ENCODE results near the gene MYO7A.

The MYO7A gene

DNA sequence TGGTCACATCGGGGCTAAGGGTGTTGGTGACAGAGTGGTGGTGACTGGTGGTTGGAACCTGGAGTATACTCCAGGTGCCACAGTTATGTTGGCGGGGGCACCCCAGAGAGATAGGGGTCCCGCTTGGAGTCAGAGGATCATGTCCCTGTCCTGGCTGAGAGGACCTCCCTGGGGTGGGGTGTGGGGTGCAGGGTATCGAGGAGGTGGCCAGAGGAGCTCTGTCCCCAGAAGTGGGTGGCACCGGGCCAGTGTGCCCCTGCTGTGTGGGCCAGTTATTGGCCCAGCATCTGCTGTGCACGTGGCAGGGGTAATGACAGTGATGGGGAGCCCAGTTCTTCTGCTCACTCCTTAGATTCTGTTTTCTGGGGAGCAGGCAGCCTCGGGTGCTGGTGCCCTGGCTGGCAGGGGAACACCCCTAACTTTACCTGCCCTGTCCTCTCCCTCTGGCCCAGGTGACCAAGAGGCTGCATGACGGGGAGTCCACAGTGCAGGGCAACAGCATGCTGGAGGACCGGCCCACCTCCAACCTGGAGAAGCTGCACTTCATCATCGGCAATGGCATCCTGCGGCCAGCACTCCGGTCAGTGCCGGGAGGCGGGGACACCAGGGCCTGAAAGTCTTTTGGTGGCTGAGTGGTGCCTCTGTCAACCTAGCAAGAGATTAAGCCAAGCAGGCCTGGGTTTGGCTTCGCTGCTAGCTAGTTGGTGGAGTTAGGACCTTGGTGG lies 56.3 kb downstream of the MYO7A start:
- DNase-seq (ENCODE audit: low read depth in 3 of 3), result no peak

- no peak for DNase-seq (ENCODE audit: low read depth in 3 of 3)
Observed at GRCh38 chr11:77186302-77186701, 58.3 kb downstream of the MYO7A start.

- no peak for DNase-seq (ENCODE audit: low read depth in 3 of 3)
Observed at GRCh38 chr11:77187111-77187750, 59.2 kb downstream of the MYO7A start.

DNA sequence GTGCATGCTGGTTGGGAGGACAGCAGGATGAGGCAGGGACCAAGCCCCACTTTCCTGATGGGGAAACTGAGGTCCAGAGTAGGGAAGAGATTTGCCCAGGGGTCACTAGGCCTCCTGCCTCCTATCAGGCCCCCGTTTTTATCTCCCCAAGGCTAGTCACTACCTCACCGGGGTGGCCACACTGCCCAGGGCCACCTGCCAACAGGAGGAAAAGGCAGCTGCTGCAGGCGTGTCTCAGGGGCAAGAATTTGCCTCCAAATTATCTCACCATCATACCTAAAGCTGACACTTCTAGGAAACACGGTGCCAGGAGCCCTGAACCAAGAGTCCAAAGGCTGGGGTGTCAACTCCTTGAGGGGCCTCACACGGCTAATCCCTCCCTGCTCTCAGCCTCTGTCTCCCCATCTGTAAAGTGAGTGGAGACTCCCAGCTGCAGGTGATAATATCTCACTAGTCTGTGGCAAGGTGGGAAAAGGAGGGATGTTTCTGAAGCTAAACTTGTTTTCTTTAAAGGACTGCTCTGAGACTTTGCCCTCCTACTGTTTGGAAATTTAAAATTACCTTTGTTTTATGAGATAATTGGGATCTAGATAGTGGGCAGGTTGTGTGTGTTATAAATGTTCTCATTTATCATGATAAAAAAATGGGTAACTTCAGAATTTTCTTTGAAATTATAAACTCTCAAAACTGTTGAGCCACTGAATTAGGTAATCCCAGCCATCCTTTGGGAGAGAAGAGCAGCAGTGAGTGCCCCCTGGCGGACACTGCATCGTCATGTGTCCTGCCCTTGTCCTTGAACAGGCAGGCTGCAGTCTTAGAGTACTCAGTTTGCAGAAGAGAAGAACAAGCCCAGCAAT lies 60.0 kb downstream of the MYO7A start:
- peak; percentile 31 to 72 (median 38) for DNase-seq (ENCODE audit: low read depth in 3 of 3)

- no peak for DNase-seq (ENCODE audit: low read depth in 3 of 3)
Observed at GRCh38 chr11:77188633-77189491, 60.8 kb downstream of the MYO7A start.

- DNase-seq (ENCODE audit: low read depth in 3 of 3), result no peak
Observed at GRCh38 chr11:77189588-77190210, 61.7 kb downstream of the MYO7A start.

DNA sequence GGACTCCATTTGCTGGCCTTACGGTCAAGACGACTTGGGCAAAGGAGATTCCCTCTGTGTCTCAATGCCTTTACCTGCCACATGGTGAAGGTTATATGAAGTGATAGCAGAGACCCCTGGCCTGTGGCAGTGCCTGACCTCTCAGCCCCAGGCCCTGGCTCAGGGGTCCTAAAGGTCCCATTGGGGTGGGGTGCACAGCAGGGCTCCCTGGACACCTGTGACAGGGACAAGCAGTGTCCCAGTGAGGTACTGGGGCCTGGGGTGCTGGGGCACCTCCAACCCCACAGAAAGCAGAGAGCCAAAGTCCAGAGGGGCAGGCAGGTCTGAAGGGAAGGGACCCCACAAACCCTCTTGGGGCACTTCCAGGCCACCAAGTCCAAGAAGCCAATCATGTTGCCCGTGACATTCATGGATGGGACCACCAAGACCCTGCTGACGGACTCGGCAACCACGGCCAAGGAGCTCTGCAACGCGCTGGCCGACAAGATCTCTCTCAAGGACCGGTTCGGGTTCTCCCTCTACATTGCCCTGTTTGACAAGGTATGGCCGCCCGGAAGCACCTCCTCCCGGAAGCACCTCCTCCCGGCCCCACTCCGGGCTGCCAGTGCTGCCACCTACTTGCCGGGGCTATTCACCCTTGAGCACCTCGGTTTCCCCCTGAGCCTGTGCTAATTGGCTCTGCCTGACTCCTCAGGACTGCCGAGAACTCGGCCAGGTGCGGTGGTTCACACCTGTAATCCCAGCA lies 62.5 kb downstream of the MYO7A start:
- DNase-seq (ENCODE audit: low read depth in 3 of 3), result no peak

GRCh38 chr11:77191429-77191822 lies 63.4 kb downstream of the MYO7A start:
- no peak for DNase-seq (ENCODE audit: low read depth in 3 of 3)

- DNase-seq (ENCODE audit: low read depth in 3 of 3), result peak; percentile 17 to 63 (median 27)
Observed at GRCh38 chr11:77191823-77192495, 63.9 kb downstream of the MYO7A start.

GRCh38 chr11:77193167-77193566 lies 65.1 kb downstream of the MYO7A start:
- no peak for DNase-seq (ENCODE audit: low read depth in 3 of 3)

- DNase-seq (ENCODE audit: low read depth in 3 of 3), result no peak
Observed at GRCh38 chr11:77193911-77194830, 66.1 kb downstream of the MYO7A start.

DNA sequence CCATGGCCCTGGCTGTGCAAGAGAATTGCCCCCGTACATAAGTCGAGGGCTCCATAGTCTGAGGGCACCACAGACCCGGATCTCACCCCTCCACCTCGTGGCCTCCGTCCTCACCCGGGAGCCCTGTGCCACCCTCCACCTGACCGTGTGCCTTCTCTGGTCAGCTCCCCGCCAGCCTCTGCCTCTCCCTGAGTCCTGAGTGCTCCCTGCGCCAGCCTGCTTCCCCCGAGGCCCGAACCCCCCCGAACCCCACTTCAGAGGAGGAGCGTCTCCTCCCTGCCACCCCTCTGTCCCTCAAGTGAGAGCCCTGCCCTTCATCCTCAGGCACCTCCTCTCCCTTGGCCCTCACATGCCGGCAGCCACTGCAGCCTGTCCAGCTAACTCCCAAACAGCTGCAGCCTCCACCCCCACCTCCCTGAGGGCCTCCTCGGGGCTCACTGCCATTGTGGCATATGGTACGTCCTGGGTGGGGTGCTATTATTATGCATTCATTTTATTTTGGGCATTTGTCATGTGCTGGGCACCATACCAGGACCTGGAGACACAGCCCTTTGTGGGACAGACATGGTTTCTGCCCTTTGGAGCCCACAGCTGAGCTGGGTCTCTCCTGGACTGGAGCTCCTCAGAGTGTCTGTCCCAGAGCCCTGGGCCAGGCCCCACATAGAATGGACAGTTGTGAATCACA lies 67.2 kb downstream of the MYO7A start:
- DNase-seq (ENCODE audit: low read depth in 3 of 3), result no peak

DNA sequence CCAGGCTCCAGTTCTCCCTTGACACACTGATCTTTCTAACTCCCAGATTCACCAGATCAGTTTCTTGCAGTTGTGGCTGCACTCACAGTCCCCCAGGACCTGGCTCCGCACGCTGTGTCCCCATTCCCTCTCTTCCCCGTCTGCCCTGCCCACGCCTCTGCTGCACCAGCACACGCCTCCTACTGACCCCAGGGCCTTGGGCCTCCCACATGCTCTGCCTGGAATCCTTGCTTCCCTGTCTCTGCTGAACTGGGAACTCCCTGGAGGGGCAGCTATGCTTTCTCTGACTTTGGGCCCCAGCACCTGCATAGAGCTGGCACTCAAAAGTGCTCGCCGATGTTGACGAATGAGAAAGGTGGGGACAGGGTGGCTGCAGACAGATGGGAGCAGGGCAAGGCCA lies 68.9 kb downstream of the MYO7A start:
- DNase-seq (ENCODE audit: low read depth in 3 of 3), result no peak

DNA sequence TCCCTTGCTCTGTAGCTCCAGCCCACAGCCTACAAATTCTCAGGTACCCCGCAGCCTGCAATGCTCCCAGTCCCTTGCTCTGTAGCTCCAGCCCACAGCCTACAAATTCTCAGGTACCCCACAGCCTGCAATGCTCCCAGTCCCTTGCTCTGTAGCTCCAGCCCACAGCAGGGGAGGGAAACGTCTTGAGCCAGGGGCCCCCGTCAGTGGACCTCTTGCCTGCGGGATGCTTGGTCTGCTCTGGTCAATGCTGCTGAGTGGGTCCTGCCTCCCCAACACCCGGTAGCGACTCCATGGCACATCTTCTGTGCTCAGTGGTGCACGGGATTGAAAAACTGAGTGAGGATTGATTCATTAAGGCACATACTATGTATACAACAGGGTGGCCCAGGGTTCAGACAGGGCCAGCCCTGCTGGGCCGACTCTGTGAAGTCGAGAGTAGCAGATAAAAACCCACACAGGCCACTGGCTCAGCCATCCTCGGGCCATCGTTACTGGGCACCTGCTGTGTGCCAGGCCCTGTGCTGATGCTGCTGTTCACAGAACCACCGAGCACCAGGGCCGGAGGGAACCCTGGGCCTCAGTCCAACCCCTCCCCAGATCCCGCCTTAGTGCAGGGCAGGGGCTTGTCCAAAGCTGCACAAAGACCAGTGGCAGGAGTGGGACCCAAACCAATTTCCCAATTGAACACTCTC lies 69.7 kb downstream of the MYO7A start:
- no peak for DNase-seq (ENCODE audit: low read depth in 3 of 3)

GRCh38 chr11:77198440-77198849 lies 70.4 kb downstream of the MYO7A start:
- peak in 1 of 3 experiments; percentile 26 for DNase-seq (ENCODE audit: low read depth in 3 of 3)

- DNase-seq (ENCODE audit: low read depth in 3 of 3), result no peak
Observed at GRCh38 chr11:77199137-77199745, 71.2 kb downstream of the MYO7A start.
